ENCODE results near the gene NEB.
"Not testable (repeated sequence)": the region's sequence is repeated elsewhere in the genome, so short reads cannot be mapped to it uniquely, and the experiment has no call there.

GRCh38 chr2:151591250-151591907 lies 142.9 kb downstream of the NEB start:
- not testable (repeated sequence) for TF ChIP-seq CTCF (IDR thresholded peaks at IDR 0.05; ENCODE audit: poor library complexity, severe bottlenecking); MXI1 (conservative IDR thresholded peaks at IDR 0.05; ENCODE audit: poor library complexity, severe bottlenecking); POLR2AphosphoS5 (IDR thresholded peaks at IDR 0.05); RAD21 (conservative IDR thresholded peaks at IDR 0.05); EP300 (conservative IDR thresholded peaks at IDR 0.05; ENCODE audit: poor library complexity, severe bottlenecking)
- TF ChIP-seq, protein P1, sequence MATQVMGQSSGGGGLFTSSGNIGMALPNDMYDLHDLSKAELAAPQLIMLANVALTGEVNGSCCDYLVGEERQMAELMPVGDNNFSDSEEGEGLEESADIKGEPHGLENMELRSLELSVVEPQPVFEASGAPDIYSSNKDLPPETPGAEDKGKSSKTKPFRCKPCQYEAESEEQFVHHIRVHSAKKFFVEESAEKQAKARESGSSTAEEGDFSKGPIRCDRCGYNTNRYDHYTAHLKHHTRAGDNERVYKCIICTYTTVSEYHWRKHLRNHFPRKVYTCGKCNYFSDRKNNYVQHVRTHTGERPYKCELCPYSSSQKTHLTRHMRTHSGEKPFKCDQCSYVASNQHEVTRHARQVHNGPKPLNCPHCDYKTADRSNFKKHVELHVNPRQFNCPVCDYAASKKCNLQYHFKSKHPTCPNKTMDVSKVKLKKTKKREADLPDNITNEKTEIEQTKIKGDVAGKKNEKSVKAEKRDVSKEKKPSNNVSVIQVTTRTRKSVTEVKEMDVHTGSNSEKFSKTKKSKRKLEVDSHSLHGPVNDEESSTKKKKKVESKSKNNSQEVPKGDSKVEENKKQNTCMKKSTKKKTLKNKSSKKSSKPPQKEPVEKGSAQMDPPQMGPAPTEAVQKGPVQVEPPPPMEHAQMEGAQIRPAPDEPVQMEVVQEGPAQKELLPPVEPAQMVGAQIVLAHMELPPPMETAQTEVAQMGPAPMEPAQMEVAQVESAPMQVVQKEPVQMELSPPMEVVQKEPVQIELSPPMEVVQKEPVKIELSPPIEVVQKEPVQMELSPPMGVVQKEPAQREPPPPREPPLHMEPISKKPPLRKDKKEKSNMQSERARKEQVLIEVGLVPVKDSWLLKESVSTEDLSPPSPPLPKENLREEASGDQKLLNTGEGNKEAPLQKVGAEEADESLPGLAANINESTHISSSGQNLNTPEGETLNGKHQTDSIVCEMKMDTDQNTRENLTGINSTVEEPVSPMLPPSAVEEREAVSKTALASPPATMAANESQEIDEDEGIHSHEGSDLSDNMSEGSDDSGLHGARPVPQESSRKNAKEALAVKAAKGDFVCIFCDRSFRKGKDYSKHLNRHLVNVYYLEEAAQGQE (IDR thresholded peaks at IDR 0.05; ENCODE audit: borderline replicate concordance), result not testable (repeated sequence)
